GM18867 (cell line): Measurements from ENCODE around the gene ZNF416.
A peak's percentile ranks its signal among the peaks of the same experiment; 100 is the strongest.

ENCODE experiments used
- ATAC-seq: cut with Tn5 transposase; IDR thresholded peaks from one replicate; pipeline ENCODE4 v1.9.1; 2021; ENCODE audit warnings: mild to moderate bottlenecking, moderate library complexity; ENCODE audit not compliant: unreplicated experiment

The ZNF416 gene

DNA sequence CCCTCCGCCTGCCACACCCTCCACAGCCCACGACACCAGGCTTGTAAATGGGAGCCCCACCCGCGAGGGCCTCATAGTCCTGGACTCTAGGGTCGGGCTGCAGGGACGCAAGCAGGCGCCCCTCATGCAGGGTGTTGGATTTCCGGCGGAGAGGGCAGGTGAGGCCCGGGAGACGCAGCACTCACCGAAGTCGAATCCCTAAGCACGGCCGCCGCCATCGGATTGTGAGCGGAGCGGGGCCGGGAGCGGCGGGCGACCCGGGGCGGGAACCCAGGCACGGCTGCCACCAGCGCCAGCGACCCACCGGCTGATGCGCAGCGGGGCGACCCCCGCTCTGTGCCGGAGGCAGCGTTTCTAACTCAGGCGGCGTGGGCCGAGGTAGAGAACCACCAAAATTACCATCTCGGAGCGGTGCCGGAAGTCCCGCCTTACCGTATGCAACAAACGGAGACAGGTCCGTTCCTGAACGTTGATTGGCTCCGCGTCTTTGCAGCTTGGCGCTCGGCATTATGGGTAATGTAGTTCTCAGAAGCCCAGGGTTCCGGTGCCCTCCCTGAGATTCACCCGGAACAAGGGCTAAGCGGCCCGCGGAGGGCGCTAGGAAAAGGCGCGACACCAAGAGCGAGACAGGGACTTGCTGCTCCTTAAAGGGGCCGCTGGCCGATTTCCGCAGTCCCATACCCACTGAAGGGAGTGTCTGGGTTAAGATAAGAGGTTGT lies at the start of gene ZNF416:
TSS of gene ZNF416 (minus strand) at position 425 of the 719 bp plus-strand sequence. CDS start at position 218, 207 bp downstream.
- ATAC-seq = peak; percentile 96

DNA sequence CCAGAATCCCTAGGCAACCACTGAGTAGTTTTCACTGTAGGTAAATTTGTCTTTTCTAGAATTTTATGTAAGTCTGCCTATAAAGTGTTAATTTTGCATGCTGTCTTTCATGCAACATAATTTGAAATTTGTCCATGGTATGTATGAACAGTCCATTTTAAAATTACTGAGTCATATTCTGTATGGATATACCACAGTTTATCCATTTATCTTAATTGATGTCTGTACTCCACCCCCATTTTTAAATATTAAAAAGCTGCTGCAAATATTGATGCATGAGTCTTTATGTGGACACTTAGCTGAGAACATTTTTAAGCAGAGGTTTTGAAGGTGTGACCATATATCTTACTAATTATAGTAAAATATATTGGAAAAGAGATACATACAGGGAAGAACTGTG lies 44.4 kb upstream of the ZNF416 start:
- ATAC-seq = no peak

DNA sequence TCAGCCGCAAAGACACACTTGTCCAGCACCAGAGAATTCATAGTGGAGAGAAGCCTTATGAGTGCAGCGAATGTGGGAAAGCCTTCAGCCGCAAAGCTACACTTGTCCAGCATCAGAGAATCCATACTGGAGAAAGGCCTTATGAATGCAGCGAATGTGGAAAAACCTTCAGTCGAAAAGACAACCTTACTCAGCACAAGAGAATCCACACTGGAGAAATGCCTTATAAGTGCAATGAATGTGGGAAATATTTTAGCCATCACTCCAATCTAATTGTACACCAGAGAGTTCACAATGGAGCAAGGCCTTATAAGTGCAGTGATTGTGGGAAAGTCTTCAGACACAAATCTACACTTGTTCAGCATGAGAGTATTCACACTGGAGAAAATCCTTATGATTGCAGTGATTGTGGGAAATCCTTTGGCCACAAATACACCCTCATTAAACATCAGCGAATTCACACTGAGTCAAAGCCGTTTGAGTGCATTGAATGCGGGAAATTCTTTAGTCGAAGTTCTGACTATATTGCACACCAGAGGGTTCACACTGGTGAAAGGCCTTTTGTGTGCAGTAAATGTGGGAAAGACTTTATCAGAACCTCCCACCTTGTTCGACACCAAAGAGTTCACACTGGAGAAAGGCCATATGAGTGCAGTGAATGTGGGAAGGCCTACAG lies 42.1 kb upstream of the ZNF416 start:
- no peak for ATAC-seq

DNA sequence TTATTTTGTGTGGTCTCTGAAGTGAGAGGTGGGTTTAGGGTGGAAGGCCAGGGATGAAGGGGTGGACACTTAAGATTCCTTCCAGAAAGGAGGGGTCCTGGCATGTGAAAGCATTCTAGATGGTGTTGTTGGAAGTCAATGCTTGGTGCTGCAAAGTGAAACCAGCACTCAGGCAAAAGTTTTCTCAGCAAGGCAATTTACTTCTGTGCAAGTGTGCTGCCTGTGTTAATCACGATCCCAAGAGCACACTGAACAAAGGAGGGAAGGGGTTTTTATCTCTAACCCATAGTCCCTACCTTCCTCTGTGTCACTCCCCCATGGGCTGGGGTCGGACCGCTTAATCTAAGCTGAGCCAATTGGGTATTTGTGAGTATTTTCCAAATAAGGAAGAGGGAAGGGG lies 36.6 kb upstream of the ZNF416 start:
- ATAC-seq = no peak

DNA sequence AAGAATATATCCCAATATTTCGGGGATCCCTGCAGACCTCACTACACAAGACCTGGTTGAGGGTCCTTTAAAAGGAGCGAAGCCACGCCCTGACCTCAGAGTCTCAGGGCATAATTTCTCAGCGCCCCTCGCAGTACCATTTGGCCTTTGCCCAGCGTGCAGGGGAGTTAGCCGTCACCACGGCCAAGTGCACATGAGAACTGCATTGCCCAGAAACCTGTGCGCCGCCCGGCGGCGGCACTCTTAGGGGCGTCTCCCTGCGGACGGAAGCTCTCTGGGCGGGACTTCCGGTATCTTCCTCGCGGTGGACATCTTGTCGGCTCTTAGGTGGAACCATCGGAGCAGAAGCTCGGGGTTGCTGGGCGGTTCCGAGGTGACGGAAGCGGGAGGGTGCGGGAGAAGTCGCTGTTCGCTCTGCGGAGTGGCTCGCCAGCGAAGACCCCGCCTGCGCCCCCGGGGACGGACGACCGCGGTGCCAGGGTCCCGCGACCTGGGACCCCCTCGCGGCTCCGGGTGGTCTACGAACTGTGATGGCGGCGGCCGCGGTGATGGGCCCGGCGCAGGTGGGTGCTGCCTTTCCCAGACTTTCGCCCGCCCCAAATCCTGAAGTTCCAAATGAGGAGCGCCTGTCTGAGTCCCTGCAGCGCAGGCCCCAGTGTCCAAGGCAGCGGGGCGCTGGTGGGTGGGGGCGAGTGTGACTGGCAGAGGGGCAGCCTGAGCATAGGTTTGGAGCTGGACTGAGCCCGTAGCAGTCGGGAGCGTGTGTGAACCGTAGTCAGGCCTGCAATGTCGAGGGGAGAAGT lies 35.4 kb upstream of the ZNF416 start, which contains the start of gene ZNF134:
TSS of gene ZNF134 (plus strand) at position 302 of the 803 bp plus-strand sequence. CDS start 5,227 bp downstream, outside the sequence.
- ATAC-seq = peak; percentile 98

DNA sequence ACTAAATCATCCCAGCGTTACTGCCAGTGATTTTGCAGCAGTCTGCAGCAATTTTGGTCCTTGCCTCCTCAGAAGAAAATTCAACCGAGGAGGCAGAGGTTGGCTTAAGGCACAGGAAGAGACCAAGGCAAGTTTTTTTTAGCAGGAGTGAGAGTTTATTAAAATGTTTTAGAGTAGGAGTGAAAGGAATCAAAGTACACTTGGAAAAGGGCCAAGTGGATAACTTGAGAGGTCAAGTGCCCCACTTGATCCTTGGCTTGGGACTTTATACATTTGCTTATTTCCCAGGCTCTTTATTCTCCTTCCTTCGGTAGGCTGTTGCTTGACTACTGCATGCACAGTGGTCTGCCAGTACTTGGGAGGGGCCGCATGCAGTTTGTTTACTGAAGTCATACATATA lies 32.4 kb upstream of the ZNF416 start:
- no peak for ATAC-seq

DNA sequence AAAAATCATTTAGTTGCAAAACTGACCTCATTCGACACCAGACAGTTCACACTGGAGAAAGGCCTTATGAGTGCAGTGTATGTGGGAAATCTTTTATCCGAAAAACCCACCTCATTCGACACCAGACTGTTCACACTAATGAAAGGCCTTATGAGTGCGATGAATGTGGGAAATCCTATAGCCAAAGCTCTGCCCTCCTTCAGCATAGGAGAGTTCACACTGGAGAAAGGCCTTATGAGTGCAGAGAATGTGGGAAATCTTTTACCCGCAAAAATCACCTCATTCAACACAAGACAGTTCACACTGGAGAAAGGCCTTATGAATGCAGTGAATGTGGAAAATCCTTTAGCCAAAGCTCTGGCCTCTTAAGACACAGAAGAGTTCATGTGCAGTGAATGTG lies 28.2 kb upstream of the ZNF416 start:
- no peak for ATAC-seq

DNA sequence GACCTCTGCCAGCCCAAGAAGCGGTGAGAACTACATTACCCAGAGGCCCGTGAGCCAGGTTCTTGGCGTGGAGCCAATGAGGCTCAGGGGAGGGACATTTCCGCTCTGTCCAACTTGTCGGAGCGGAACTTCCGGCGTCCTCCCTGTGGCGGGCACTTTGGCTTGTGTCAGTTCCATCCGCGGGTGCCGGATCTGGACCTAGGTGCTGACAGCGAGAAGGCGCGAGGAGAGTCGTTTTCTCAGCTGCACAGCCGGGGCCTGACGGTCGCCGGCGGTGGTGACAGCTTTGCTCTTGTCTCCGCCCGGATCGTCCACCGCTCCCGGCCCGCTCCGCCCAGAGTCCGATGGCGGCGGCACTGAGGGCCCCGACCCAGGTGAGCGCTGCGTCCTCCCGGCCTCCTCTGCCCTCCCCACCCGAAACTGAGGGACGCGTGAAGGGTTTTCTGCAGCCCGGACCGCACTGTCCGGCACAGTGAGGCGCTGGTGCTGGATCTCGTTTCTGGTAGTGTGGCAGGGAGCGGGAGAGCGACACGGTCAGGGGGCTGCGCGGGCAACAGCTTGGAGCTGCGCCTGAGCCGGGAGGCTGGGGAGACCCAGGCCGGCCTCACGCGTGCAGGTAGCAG lies 21.2 kb upstream of the ZNF416 start, which contains the start of gene ZNF530:
TSS of gene ZNF530 (plus strand) at position 125 of the 623 bp plus-strand sequence. CDS start 4,461 bp downstream, outside the sequence.
- ATAC-seq = peak; percentile 95

DNA sequence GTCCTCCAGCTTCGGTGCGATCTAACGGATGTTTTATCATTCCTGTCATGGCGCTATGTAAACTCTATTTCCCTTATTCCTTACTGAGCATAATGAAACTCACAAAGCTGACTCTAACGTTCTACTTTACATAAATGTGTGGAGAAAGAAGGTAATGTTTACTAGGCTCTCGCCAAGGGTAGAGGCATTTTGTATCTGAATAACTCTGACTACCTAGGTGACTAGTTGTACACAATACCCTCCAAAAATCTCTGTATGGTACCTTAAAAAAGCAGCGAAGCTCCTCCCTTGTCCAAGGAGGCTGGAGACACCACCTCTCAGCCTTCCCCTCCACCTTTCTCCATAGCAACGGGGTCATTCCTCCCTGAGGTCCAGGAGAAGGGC lies 20.7 kb upstream of the ZNF416 start:
- ATAC-seq = peak; percentile 35

DNA sequence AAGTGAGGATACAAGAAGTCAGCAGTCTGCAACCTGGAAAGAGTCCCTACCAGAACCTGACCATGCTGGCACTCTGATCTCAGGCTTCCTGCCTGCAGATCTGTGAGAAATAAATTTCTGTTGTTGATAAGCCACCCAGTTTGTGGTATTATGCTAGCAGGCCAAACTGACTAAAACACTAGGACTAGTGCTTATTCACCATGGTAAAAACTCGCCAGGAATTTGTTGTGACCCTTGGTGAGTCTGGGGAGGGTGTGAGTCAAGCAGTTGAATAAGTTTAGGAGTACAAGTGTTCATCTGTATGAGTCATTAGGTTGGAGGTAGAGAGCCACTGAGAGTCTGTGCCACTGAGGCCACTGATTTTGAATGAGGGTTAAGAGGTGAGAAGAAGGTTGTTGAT lies 8.8 kb upstream of the ZNF416 start:
- no peak for ATAC-seq

DNA sequence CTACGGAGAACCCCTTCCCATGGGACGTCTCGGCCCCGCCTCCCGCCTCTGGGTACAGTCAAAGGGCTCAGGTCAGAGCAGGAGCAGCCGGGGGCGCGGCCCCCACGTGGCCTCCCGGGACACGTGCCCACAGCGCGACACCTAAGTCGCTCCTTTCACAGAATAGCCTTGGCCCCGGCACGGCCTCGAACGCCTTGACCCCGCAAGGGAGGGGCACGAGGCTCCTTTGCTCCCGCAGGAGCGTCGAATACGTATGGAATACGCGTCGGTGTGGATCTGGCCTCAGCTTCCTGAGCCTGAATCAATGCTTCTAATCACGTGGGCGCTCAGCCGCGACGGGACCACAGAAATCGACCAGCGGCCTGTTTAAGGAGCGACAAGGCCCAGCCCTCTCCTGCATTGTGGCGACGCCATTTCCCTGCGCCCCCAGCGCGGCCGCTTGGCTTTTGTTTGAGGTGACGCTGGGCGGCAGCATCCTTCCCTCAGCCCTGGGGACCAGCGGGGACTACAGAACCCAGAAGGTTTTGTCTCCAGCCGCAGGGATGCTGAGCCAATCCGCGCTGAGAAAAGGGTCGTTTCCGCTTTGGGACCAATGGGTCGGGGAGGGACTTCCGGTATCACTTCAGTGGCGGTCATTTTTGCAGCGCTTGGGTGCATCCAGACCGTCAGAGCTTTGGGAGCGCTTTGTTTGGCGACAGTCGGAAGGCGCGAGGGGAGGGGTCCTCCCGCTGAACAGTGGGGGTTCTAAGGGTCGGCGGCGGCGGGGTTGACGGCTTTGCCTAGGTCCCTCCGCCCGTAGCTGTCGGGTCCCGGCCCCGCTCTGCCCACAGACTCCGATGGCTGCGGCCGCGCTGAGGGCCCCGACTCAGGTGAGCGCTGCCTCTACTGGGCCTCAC lies 5.1 kb upstream of the ZNF416 start, which contains the start of gene ZIK1:
TSS of gene ZIK1 (plus strand) at position 625 of the 896 bp plus-strand sequence. CDS start at position 837, 212 bp downstream.
- no peak for ATAC-seq

DNA sequence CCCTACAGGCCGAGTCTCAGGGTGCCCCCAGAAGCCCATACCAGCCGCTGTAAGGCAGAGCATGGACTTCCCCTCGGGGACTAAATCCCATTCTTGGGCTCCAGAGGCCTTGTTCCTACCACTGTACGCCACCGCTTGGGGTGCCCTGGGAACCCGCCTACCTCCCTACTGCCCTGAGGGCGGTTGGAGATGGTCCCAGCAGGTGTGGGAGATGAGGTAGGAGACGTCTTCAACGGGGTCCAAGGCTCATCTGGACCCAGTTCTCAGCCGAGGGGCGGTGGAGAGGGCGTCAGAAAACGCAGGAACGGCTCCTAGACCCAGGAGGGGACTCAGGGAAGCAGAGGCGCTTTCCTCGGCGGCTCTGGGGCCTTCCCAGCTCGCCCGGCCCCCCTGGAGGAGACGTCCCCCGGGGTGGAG lies 4.4 kb upstream of the ZNF416 start:
- ATAC-seq = no peak

DNA sequence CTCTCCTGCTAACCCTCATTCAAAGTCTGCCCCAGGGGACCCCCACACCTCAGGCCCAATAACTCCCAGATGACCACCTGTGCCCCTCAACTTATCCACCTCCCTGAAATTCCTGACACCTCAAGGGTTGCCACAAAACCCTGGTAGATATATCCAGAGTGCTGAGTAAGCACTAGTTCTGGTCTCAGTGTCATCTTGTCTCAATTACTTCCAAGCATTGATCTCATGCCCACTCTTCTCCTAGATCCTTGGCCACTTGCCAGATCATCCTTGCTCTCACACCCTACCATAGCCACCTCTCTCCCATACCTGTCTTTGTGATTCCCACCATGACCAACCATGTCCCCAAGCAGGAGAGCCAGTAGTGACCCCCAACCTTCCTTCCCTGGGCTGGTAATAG lies 2.0 kb downstream of the ZNF416 start:
- ATAC-seq = no peak

DNA sequence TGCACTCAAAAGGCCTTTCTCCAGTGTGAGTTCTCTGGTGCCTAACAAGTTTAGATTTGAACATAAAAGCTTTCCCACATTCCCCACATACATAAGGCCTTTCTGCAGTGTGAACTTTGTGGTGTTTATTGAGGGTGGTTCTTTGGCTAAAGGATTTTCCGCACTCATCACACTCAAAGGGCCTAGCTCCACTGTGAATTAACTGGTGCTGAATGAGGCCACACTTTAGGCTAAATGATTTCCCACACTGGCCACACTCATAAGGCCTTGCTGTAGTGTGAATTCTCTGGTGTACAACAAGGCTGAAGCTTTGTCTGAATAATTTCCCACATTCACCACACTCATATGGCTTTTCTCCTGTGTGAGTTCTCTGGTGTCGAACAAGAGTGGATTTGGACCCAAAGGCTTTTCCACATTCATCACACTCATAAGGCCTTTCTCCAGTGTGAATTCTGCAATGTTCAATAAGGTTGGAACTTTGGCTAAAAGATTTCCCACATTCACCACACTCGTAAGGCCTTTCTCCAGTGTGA lies 6.2 kb downstream of the ZNF416 start:
- ATAC-seq = no peak

DNA sequence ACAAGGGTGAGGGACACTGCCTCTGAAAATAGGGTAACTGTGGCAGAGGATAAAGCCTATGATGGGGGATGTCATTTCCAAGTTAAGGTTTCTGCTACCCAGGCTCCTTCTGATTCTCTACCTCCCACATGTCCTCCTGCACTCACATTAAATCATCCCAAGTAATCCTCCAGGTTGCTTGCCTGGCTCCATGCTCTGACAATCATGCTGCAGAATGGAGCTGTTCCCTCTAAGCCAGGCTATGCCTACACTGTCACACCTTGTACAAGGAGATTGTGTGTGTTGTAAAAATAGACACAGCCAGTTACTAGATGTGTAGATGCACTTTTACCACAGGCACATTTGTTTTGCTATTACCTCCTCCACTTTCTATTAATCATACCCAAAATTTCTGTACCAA lies 8.0 kb downstream of the ZNF416 start:
- ATAC-seq = no peak

DNA sequence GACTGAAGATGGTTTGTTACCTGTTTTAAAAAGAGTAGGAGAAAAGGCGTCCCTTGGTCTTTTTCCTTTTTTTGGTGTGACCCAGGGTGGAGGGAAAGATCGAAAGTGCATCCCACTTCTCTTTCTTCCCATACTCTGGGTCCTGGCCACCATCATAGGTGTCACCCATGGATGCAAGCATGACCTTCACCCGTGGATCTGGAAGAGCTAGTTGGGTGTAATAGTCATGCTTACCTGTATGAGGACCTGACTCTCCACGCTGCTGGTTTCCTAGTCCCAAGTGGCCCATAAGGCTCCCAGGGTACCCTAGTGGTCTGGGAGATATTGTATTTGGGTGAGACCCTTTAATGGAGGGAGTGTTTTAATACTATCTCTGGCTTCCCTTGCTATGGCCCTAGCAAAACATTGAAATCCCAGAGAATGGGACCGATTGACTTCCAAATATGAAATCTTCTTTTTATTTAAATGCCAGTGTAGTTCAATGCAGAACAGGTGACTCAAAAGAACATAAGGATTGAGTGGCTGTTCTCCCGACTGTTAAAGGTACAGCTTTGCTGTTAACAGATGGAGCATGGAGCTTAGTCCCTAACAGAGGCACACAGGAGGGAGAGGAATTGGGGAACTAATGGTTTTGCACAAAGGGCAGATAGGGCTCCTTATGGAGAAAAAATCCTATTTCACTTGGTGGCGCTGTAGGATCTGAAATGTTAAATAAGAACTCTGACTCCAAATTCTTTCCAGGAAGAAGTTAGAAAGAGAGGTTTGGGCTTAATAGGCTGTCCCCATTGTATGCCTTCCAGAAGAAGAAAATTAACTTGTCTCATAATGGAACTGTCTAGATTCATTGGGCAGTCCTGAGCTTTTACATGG lies 12.1 kb downstream of the ZNF416 start:
- no peak for ATAC-seq

DNA sequence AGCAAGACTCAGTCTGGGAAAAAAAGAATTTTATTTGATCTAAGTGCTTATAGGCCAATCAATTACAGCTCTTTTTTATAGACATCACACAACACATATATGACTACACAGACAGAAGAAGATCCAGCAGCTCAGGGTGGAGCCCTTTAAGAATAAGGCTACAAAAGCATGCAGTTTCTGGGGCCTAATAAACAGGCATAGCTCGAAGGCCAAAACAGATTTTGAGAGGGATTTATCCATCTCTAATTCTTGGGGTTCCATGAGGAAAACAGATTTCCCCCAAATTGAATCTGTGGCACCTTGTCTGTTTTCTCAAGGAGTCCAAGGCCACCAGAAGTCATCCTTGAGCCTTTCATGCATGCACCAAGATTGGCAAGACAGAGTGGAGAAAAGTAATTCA lies 15.2 kb downstream of the ZNF416 start:
- ATAC-seq = no peak

DNA sequence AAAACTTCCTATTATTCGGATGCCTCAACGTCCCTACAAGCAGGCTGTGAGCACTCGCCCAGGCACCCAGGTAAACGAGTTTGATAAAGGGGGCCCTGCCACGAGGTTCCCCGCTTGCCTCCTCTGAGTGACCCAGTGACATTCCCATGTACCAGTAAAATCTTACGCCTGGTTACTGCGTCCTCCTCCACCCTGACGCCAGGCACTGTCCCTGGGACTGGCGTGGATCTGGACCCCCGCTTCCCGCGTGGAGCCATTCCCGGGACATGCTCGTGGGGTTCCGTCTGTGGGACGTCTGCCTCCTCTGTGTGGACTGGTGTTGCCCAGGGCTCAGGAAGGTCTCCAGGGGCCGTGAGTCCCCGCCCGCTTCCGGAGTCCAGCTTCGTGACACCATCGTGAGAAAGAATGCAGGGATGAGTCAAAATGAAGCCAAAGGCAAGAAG lies 18.6 kb downstream of the ZNF416 start:
- ATAC-seq = no peak
